Lower leg skin (tissue), 4 donors: ENCODE results near the gene SAMD8. TPM values are rescaled to one million over a fixed set of nuclear protein-coding genes. Genes with fewer than 3 reads are reported as not detected.
A peak's percentile ranks its signal among the peaks of the same experiment; 100 is the strongest.
"Not testable (repeated sequence)": the region's sequence is repeated elsewhere in the genome, so short reads cannot be mapped to it uniquely, and the experiment has no call there.

ENCODE experiments used
- DNase-seq, 2 donors: peaks; one replicate each; pipeline ENCODE4 v3.0.0-alpha.2; 2019; ENCODE audit warnings: low spot score in 2 of 2
- H3K4me3 ChIP-seq: fragments of 200-600 bp; sonication (generic); 2 replicates; pipeline ENCODE4 v1.5.1; 2017; ENCODE audit warnings: mild to moderate bottlenecking, low read depth; ENCODE audit not compliant: poor library complexity, severe bottlenecking
- POLR2A ChIP-seq, 2 donors: fragments of 450-650 bp; IDR thresholded peaks; one replicate each; pipeline ENCODE4 v1.6.1; 2016 to 2017; ENCODE audit warnings: antibody characterized with exemption in 2 of 2, mild to moderate bottlenecking in 1 of 2, moderate library complexity in 1 of 2
- WGBS, 2 donors: methylation state at CpG; one replicate each; pipeline ENCODE4 v1.1.5; 2018; 5-methylcytosine and 5-hydroxymethylcytosine counted together
- intact Hi-C: fragments of 100-400 bp; cut with DNase I; formaldehyde crosslinking; loops from one replicate; pipeline ENCODE4 v1.15.0; 2023; ENCODE audit warnings: low total_unique reads
- total RNA-seq, 4 donors: library from RNA; depleted of rRNA; stranded (reverse); fragments of >200 nt; gene quantifications; one replicate each; pipeline ENCODE4 v1.1.0, GENCODE V29; 2016
- TF ChIP-seq, protein P1 (sequence below), 3 donors: fragments of 450-650 bp; IDR thresholded peaks; one replicate each; pipeline ENCODE4 v1.5.1; 2016; ENCODE audit warnings: antibody characterized with exemption in 3 of 3, mild to moderate bottlenecking in 3 of 3, moderate library complexity in 2 of 3

The SAMD8 gene
- total RNA-seq, 4 donors from 2014 or later, result 17.4 to 26.4 (median 23.2) TPM

DNA sequence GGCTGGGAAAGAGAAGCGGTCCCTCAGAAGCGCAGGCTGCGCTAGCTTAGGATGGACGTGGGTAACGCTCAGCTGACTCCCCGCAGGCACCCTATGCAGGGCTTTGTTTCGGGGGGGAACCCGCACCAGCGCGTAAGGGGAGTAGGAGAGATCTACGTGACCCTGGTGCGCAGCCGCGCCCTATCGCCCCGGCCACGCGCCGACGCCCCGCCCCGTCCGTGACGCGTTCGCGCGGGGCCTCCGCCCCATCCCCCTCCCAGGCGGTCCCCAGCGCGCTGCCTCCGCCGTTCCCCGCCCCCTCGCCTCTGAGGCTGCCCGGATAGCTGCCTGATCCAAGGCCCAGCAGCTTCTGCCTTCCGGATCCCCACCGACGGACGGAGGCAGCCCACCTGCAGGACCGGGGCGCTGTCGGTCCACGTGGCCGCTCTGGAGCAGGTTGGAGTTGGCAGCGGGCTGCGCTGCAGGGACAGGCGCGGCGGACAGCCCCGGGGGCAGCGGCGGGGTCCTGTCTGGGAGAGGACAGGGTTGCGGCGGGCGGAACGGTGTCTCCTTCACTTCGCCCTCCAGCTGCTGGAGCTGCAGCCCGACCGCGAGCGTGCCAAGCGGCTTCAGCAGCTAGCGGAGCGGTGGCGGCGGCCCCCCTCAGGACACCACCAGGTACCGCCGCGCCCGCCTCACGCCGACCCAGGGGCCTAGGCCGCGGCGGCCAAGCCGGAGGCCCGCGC, 99.0 kb downstream of the SAMD8 start, which contains the start of gene VDAC2:
Gene VDAC2 (plus strand): TSS at position 515 of the 725 bp plus-strand sequence. CDS start 363 bp downstream, outside the sequence.
- peak in 1 of 2 donors; percentile 61 for TF ChIP-seq POLR2A (IDR thresholded peaks at IDR 0.05)
- TF ChIP-seq, protein P1, sequence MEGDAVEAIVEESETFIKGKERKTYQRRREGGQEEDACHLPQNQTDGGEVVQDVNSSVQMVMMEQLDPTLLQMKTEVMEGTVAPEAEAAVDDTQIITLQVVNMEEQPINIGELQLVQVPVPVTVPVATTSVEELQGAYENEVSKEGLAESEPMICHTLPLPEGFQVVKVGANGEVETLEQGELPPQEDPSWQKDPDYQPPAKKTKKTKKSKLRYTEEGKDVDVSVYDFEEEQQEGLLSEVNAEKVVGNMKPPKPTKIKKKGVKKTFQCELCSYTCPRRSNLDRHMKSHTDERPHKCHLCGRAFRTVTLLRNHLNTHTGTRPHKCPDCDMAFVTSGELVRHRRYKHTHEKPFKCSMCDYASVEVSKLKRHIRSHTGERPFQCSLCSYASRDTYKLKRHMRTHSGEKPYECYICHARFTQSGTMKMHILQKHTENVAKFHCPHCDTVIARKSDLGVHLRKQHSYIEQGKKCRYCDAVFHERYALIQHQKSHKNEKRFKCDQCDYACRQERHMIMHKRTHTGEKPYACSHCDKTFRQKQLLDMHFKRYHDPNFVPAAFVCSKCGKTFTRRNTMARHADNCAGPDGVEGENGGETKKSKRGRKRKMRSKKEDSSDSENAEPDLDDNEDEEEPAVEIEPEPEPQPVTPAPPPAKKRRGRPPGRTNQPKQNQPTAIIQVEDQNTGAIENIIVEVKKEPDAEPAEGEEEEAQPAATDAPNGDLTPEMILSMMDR (IDR thresholded peaks at IDR 0.05), result peak in 1 of 3 donors; percentile 94
- peak within 1 kb of the TSS; percentile 95 for H3K4me3 ChIP-seq
- DNase-seq, result peak; percentile 87 to 98
- intact Hi-C loops, result no loop called here
- WGBS, 2 donors, result 0 to 1% methylated on average over 18 to 34 of the region's 80 CpGs

DNA sequence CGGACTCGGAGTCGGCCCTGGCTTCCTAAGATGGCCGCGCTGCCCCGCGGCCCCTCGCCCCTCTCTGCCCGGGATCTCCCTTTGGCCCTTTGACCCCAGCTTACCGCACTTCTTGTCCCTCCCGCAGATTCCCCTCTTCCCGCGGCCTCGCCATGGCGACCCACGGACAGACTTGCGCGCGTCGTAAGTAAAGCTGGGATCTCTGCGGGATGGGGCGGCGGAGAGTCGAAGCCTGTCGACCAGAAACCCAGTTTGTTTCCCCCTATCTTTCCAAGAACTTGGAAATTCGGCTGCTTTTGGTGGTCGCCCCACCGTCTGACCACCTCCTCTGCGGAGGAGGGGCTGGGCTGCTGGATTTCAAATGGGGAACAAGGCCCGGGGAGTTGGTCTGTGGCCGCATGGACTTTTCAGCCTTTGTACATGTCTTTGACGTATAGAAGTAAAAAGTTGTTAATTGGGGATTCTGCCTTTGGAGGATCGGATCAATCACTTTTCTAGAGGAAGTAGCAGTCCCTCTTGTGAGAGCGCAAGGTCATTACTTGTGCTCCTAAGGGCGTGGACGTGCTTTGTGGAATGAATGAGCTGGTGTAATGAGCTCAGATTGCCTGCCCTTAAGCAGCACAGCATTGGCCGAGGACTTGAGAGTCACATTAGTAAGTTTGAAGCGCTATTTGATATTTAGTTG, 99.7 kb downstream of the SAMD8 start:
- 0% methylated on average over 30 to 38 of the region's 38 CpGs for WGBS, 2 donors
- H3K4me3 ChIP-seq, result peak overlapping the region; percentile 95
- intact Hi-C loops, result no loop called here
- TF ChIP-seq, protein P1 (IDR thresholded peaks at IDR 0.05), result no peak
- TF ChIP-seq POLR2A (IDR thresholded peaks at IDR 0.05), result no peak
- DNase-seq, result no peak

DNA sequence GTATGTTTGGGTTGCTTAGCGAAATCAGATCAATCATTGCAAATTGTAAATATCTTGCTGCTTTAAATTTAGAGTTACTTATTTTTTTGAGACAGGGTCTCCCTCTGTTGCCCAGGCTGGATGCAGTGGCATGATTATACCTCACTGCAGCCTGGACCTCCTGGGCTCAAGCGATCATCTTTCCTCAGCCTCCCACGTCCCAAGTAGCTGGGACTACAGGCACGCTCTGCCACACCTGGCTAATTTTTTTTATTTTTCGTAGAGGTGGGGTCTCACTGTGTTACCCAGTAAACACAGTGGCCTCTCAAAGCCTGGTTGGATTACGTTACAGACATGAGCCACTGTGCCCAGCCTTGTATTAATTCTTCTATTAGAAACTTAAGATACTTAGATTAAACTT, 100.9 kb downstream of the SAMD8 start:
- no peak for TF ChIP-seq POLR2A (IDR thresholded peaks at IDR 0.05)
- DNase-seq, result peak in 1 of 2 donors; percentile 31
- 77 to 79% methylated on average over 6 of the region's 6 CpGs for WGBS, 2 donors
- H3K4me3 ChIP-seq, result no peak overlapping the region
- intact Hi-C loops, result no loop called here

DNA sequence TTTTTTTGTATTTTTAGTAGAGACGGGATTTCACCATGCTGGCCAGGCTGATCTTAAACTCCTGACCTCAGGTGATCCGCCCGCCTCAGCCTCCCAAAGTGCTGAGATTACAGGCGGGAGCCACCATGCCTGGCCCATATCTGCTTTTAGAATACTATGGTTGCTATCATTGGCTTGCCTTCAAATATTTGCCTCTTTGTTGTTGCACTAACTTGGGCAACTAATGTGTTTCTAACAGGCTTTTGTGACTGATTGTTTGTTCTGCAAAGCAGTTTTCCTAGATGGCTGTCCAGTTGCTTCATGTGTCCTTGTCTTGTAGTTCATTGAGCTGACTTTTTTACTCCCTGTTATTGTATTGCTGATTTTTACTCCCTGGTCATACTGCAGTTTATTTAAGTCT, 108.8 kb downstream of the SAMD8 start:
- no peak for DNase-seq
- intact Hi-C loops, result no loop called here
- TF ChIP-seq, protein P1 (IDR thresholded peaks at IDR 0.05), result no peak
- TF ChIP-seq POLR2A (IDR thresholded peaks at IDR 0.05), result no peak
- no peak overlapping the region for H3K4me3 ChIP-seq
- 87 to 90% methylated on average over 4 of the region's 4 CpGs for WGBS, 2 donors

DNA sequence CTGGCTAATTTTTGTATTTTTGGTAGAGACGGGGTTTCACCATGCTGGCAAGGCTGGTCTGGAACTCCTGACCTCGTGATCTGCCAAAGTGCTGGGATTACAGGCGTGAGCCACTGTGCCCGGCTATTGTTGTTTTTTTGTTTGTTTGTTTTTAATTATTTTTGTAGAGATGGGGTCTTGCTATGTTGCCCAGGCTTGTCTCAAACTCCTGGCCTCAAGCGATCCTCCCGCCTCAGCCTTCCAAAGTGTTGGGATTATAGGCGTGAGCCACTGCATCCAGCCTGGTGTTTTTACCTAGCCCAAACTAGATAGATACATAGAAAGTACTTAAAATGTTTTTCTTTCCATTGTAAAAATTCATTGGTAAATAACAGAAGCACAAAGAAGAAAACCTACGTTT, 110.0 kb downstream of the SAMD8 start:
- DNase-seq, result peak in 1 of 2 donors; percentile 70
- intact Hi-C loops, H3K4me3 ChIP-seq: not testable (repeated sequence)
- 94% methylated on average over 8 of the region's 8 CpGs for WGBS, 2 donors

DNA sequence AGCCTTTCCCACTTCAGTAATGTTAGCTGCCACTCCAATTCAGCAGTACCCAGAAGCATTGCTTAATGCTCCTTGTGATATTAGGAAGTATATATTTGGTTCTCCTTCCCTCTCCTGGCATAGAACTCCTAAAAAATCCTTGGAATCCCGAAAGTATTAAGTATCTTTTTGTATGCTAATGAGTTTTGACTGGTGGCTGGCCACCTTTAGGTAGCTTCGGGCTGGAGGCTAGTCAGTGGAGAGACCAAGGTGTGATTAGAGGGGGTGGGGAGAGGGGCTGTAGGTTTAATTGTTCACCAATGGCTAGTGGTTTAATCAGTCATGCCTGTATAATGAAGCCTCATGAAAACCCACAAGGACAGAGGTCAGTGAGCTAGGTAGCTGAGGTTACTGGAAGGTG, 112.1 kb downstream of the SAMD8 start:
- 48 to 63% methylated on average over 2 of the region's 2 CpGs for WGBS, 2 donors
- peak in 1 of 2 donors; percentile 31 for DNase-seq
- intact Hi-C loops, result no loop called here
- TF ChIP-seq POLR2A (IDR thresholded peaks at IDR 0.05), result no peak
- TF ChIP-seq, protein P1 (IDR thresholded peaks at IDR 0.05), result no peak
- no peak overlapping the region for H3K4me3 ChIP-seq
